ENCODE results near the gene PDCD7. TPM values are rescaled to one million over a fixed set of nuclear protein-coding genes. Genes with fewer than 3 reads are reported as not detected.
"Not testable (repeated sequence)": the region's sequence is repeated elsewhere in the genome, so short reads cannot be mapped to it uniquely, and the experiment has no call there.

The PDCD7 gene
- total and polyA plus RNA-seq, 2 of the 4 experiments (the other 2 are of a cell fraction) = 4.7 to 12.3 TPM

GRCh38 chr15:65093793-65094170, 39.8 kb downstream of the PDCD7 start:
- H4K5ac ChIP-seq (ENCODE audit: low read depth, low read length); POLR2A ChIA-PET (ENCODE audit: unreplicated experiment); H3K4me3 ChIP-seq (ENCODE audit: insufficient read depth, low read depth, low read length); H3K4me2 ChIP-seq (ENCODE audit: low read depth, low read length); H2BK20ac ChIP-seq (ENCODE audit: low read depth, low read length); H3K27ac ChIP-seq (ENCODE audit: insufficient read depth, low read length); intact Hi-C loops (cut with micrococcal nuclease); H2AFZ ChIP-seq (replicated peaks; ENCODE audit: low read length, poor library complexity); H3K14ac ChIP-seq (replicated peaks; ENCODE audit: low read depth, low read length); H3K56ac ChIP-seq (ENCODE audit: extremely low read depth, insufficient read depth, low read length); H4K91ac ChIP-seq (ENCODE audit: insufficient read depth, low read depth, low read length); in situ Hi-C loops (cut with MboI; ENCODE audit: low sequenced_read_pairs); H4K20me1 ChIP-seq (ENCODE audit: insufficient read depth, low read length); H2AK9ac ChIP-seq (replicated peaks; ENCODE audit: low read depth, low read length, poor library complexity); H3K9me3 ChIP-seq (ENCODE audit: control insufficient read depth, insufficient read depth, low read length); H3K9ac ChIP-seq (ENCODE audit: low read depth, low read length); H3K23ac ChIP-seq (ENCODE audit: low read depth, low read length); H4K8ac ChIP-seq (ENCODE audit: low read depth in 2 of 2, low read length in 2 of 2); ATAC-seq (ENCODE audit: low read depth); H3K9me1 ChIP-seq (ENCODE audit: insufficient read depth, low read length); H3K18ac ChIP-seq (ENCODE audit: low read depth, low read length); DNase-seq; H3K79me1 ChIP-seq (ENCODE audit: low read depth in 1 of 2, low read length in 2 of 2); H2BK120ac ChIP-seq (ENCODE audit: low read depth, low read length); BruUV-seq (replicated peaks); H3K27me3 ChIP-seq (ENCODE audit: control insufficient read depth, insufficient read depth, low read length); H2AK5ac ChIP-seq (ENCODE audit: low read depth, low read length); dilution Hi-C loops (cut with HindIII; ENCODE audit: low sequenced_read_pairs, unreplicated experiment); H2BK5ac ChIP-seq (ENCODE audit: low read depth, low read length, poor library complexity, severe bottlenecking); H2BK15ac ChIP-seq (ENCODE audit: low read depth, low read length); H3K4ac ChIP-seq (ENCODE audit: low read depth, low read length): not testable (repeated sequence)
- 97% methylated on average over 8 of the region's 13 CpGs; no CpG with 5 or more reads in 1 of the 2 experiments for WGBS, 2 experiments (ENCODE audit: extremely low coverage in 2 of 2, insufficient read length in 1 of 2)
- H3K36me3 ChIP-seq (ENCODE audit: control insufficient read depth, insufficient read depth, low read length) = peaks cover 12% of the 10 kb centered on the region
- CTCF ChIA-PET = interaction anchor here (0.7 kb wide), 1 partner anchor 74 kb away, joined by 3 read pairs; no protein-coding TSS in a partner anchor
- peaks cover 18% of the 10 kb centered on the region for H3K4me1 ChIP-seq (ENCODE audit: control insufficient read depth, insufficient read depth, low read length)
